CD4-positive, alpha-beta T cell treated with Interleukin-10 for 1 hour (primary cell): Measurements from ENCODE around the gene CPA4.
"Not testable (repeated sequence)": the region's sequence is repeated elsewhere in the genome, so short reads cannot be mapped to it uniquely, and the experiment has no call there.

Source experiments
- DNase-seq: peaks from one replicate; pipeline ENCODE4 v3.0.0-alpha.2; 2020

CPA4 gene, protein sequence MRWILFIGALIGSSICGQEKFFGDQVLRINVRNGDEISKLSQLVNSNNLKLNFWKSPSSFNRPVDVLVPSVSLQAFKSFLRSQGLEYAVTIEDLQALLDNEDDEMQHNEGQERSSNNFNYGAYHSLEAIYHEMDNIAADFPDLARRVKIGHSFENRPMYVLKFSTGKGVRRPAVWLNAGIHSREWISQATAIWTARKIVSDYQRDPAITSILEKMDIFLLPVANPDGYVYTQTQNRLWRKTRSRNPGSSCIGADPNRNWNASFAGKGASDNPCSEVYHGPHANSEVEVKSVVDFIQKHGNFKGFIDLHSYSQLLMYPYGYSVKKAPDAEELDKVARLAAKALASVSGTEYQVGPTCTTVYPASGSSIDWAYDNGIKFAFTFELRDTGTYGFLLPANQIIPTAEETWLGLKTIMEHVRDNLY

DNA sequence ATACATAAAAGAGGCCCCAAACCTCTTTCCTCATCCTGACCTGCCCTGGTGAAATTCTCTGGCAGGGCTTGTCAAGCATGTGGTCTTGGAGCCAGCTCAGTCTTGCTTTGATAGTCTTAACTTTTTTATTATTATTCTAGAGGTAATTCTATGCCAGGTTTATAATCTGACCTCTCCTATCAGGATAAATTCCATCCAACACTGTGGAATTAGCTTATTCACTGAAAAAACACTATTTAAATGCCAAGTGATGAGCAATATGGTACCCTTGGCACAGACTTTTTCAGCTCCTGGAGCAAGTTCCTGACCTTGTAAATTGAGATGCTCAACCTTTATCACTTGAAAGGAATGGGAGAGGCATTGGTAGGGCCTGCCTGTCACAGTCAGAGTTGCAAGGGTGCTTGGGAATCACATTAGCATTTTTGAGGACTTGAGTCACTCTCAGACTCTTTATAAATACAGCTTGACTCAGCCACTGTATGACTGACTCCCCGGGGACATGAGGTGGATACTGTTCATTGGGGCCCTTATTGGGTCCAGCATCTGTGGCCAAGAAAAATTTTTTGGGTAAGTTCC is at the start of gene CPA4:
CPA4 (plus strand) TSS at position 480 of the 576 bp plus-strand sequence; CDS start at position 500, 20 bp downstream.
- DNase-seq = no peak

DNA sequence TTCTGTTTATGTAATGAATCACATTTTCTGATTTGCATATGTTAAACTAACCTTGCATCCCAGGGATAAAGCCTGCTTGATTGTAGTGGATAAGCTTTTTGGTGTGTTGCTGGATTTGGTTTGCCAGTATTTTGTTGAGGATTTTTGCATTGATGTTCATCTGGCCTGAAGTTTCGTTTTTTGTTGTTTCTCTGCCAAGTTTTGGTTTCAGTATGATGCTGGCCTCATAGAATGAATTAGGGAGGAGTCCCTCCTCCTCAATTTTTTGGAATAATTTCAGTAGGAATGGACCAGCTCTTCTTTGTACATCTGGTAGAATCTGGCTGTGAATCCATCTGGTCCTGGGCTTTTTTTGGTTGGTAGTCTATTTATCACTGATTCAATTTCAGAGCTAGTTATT is 49.5 kb upstream of the CPA4 start:
- not testable (repeated sequence) for DNase-seq

DNA sequence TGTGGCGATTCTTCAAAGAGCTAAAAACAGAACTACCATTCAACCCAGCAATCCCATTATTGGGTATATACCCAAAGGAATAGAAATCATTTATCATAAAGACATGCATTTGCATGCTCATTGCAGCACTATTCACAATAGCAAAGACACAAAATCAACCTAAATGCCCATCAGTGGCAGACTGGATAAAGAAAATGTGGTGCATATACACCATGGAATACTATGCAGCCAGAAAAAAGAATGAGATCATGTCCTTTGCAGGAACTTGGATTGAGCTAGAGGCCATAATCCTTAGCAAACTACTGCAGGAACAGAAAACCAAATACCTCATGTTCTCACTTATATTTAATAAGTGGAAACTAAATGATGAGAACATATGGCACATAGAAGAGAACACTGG is 46.5 kb upstream of the CPA4 start:
- not testable (repeated sequence) for DNase-seq

DNA sequence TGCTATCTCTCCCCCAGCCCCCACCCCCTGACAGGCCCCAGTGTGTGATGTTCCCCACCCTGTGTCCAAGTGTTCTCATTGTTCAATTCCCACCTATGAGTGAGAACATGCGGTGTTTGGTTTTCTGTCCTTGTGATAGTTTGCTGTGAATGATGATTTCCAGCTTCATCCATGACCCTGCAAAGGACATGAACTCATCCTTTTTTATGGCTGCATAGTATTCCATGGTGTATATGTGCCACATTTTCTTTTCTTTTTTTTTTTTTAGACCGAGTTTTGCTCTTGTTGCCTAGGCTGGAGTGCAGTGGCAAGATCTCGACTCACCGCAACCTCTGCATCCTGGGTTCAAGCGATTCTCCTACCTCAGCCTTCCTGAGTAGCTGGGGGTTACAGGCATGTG is 44.1 kb upstream of the CPA4 start:
- not testable (repeated sequence) for DNase-seq

DNA sequence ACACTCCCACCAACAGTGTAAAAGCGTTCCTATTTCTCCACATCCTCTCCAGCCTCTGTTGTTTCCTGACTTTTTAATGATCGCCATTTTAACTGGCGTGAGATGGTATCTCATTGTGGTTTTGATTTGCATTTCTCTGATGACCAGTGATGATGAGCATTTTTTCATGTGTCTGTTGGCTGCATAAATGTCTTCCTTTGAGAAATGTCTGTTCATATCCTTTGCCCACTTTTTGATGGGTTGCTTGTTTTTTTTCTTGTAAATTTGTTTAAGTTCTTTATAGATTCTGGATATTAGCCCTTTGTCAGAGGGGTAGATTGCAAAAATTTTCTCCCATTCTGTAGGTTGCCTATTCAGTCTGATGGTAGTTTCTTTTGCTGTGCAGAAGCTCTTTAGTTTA is 43.3 kb upstream of the CPA4 start:
- not testable (repeated sequence) for DNase-seq

DNA sequence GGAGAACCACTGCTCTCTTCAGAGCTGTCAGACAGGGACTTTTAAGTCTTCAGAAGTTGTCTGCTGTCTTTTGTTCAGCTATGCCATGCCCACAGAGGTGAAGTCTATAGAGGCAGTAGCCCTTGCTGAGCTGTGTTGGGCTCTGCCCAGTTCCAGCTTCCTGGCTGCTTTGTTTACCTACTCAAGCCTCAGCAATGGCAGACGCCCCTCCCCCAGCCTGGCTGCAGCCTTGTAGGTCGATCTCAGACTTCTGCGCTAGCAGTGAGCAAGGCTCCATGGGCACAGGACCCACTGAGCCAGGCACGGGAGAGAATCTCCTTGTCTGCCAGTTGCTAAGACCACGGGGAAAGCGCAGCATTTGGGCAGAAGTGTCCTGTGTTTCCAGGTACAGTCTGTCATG is 38.4 kb upstream of the CPA4 start:
- DNase-seq = no peak

DNA sequence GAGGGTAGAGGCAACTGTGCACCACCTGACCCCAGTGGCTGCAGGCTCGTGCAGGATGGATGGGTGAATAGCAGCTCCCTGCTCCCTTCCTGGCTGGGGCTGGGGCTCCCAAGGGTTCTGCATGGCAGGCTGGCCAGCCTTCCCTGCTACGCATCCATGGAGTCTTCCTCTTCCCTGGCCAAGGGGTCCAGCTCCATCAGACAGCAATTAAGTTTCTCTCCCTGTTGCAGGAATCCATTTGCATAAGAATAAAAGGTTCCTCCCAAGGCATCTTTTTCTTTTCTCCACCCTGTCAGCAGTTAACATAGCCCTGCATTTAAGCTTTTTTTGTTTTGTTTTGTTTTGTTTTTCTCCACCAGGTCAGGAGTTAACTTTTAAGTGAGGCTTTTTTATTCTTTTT is 36.3 kb upstream of the CPA4 start:
- DNase-seq = no peak

DNA sequence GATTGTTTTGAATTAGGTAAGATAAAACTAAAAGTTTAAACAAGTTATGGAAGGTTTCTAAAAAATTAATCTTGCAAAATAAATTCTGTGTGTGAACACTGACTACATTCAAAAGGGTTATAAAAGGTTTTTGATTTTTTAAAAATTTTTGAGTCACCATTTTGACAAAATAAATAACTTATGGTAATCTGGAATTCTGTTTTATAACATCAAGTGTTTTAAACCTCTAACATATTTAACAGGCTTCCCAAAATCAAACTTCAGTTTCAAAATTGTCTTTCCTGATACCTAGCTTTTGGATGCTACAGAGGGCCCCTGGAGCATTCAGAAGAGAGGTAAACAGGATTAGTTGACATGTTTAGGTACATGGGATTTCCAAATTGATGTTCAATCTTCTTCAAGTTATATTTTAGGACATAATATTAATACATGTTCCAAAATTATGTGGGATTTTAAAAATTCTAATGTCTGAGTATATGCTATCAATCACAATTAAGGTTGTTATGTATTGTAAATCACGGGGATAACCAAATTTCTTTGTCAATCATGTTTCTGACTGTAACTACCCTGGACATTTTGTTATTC is 34.4 kb upstream of the CPA4 start:
- DNase-seq = no peak

DNA sequence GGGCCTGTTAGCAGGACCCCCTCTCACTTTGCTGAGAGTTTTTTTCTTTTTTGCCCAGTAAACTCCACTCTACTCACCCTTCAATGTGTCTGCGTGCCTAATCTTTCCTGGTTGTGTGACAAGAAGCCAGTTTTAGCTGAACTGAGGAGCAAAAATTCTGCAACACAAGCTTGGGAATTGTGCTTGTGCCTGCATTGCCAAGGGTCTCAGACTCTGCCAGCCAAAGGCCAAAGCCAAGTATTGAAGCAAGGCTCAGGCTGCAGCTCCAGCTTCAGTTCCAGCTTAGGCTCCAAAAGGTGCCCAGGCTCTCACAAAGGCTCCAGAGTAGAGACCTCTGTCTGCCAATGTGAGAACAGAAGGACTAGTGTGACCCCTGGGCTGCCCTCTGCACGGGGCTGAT is 30.5 kb upstream of the CPA4 start:
- DNase-seq = no peak

DNA sequence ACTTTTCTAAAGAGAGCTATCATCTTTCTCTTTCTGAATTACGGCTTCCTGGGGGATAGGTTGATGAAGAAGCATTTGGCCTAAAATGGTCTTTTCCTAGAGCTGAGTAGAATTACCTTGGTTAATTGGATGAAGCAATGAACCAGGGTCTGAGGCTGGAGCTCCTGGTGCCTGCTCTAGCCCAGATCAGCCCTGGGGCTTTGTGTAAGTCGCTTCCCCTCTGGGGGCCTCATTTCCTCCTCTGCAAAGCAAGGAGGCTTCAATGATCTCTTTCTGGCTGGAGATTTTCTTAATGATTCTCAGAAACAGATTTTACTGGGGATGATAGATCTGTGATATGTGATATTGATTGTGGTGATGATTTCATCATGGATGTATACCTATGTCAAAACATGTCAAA is 29.8 kb upstream of the CPA4 start:
- no peak for DNase-seq

DNA sequence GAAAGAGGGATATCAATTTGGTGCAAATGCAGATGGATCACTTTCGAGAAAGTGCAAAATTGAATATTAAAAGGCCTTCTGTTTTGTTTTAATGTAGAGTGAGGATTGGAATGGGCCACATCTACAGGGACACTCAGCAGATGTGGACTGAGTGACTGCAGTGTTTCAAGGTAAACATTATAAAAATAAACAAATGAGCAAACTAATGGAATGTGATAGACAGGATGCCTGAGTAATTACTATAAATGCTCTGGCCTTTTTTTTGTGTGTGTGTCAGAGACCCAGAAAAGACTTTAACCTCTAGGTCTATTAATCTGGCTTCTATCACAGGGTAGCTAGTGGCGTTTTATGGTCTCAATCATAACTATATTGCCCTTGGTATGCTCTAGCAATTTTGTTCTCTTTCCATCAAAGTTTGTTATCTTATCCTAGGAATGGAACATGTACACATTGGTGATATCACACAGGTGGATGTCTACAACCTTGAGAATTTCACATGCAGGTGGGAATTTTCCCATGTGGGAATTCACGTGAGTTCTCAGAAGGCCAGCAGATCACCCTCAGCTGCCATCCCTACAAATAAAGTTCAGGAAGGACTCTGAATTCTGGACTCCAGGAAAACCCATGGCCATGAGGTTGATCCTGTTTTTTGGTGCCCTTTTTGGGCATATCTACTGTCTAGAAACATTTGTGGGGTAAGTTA is 26.6 kb upstream of the CPA4 start, which contains the start of gene CPA2:
CPA2 (plus strand) TSS at position 606 of the 703 bp plus-strand sequence; CDS start at position 625, 19 bp downstream.
- DNase-seq = no peak

DNA sequence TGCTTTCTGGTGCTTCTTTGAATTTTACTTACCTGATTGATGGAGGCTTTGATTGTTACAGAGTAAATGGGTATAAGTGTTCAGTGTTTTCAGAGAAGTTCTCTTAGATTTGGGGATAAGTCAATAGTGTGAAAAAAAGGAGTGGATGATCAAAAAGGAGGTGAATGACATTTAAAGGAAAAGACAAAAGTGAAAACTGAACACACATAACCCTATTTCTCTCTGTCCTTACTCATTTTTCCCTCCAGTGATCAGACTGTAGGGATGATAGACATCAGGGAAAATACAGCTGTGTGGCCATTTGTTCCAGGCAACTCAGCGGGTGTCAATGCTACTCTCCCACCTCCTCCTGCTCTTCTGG is 26.0 kb upstream of the CPA4 start:
- no peak for DNase-seq

DNA sequence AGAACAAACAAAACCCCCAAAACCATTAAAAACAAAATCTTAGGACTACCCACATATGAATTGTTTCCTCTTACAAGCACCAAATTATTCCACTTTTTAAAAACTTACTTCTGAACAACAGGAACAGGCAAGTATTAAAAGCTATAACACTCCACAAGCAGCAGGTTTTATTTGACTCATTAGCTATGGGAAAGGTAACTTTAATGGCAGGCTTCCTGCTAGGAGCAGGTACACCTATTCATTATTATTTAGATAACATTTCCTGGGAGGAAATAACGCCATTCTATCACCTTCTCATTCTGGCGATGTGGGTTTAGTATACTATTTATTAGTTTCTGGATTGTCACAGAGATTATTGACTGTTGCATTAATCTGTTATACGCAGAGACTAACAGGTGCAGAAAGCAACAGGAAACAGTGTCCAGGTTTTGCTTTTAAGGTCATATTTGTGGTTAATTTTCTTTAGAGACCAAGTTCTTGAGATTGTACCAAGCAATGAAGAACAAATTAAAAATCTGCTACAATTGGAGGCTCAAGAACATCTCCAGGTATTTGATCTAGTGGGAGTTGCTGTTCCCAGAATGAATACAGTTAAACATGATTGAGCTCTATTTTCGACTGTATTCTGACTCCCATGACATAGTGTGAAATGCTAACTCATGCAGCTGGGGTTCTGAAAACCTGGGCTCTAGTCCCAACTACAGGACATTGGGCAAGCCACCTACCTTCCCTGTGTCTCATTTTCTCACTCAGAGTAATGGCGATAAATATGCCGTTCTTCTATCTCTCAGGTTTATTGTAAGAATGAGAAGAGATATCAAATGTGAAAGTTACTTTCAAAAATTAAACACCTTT is 24.3 kb upstream of the CPA4 start:
- no peak for DNase-seq

DNA sequence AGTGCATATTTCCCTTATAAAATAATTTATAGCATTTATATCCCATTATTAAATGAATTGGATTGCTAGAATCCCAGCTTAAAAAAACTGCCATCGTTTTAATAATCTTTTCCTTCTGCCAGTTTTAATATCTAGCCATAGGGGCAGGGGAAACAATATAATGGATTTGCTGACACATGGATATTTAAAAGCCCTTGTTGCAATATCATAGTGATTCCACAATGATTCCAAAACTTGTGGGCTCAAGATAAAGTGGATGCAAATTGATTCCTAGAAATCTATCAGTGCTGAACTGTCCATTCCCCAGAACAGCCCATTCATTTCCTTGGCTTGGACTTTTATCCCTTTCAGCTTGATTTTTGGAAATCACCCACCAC is 23.7 kb upstream of the CPA4 start:
- no peak for DNase-seq

DNA sequence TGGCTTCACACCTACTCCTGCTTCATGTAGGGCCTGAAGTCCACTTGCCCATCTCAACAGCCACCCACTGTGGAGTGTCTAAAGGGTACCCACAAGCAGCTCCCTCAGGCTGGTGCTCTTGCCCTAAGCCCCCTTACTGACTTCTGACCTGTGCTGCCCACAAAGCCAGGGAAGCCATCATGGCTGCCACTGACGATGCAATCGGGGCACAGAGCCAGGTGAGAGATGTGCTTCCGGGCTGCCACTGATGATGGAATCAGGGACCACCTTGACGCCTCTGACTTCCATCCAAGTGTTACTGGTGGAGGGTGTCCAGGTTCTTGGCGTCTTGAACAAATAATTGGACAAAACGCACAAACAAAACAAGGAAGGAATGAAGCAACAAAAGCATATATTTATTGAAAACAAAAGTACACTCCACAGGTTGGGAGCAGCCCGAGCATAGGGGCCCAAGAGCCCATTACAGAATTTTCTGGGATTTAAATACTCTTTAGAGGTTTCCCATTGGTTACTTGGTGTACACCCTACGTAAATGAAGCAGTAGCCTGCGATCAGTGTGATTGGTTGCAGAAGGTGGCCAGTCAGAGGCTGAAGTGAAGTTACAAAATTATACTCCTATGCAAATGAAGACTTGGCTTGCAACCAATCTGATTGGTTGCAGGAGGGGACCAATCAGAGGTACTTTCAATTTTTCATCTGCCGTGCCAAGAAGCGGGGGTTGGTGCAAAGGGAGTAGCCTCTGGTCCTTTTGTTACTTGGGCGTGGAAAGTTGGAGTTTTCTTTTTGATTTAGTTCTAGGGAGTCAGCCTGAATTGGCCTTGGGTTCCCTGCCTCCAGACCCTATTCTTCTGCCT is 21.8 kb upstream of the CPA4 start:
- DNase-seq = no peak

DNA sequence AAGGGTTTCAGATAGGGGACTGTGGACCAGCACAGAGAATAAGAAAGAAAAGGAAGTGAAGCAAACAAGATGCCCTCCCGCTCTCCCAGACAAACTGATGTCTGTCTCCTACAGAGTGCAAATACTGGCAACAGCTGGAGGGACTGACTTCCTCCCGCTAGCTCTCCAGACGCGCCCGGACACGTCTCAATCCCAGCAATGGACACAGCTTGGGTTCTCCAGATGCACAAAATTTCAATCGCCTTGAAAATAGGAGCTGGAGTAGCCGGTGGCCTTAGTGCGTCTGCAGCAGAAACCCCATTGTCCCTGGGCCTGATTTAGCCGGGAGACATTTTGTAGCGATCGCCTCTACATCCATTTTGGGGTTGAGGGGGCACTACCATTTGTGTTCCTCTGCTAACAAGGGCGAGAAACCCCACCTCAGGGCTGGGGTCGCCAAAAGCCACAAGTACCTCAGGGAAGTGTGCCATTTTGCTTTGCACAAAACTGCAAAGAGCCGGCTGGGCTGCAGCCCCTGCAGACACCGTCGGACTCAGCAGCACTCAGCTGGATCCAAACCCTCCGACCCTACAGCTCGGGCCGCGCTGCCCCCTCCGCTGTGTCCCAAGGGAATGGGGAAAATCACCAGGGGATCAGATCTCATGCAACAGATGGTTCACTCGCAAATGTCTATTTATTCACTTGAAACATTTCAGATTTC is 20.4 kb upstream of the CPA4 start:
- DNase-seq = no peak

DNA sequence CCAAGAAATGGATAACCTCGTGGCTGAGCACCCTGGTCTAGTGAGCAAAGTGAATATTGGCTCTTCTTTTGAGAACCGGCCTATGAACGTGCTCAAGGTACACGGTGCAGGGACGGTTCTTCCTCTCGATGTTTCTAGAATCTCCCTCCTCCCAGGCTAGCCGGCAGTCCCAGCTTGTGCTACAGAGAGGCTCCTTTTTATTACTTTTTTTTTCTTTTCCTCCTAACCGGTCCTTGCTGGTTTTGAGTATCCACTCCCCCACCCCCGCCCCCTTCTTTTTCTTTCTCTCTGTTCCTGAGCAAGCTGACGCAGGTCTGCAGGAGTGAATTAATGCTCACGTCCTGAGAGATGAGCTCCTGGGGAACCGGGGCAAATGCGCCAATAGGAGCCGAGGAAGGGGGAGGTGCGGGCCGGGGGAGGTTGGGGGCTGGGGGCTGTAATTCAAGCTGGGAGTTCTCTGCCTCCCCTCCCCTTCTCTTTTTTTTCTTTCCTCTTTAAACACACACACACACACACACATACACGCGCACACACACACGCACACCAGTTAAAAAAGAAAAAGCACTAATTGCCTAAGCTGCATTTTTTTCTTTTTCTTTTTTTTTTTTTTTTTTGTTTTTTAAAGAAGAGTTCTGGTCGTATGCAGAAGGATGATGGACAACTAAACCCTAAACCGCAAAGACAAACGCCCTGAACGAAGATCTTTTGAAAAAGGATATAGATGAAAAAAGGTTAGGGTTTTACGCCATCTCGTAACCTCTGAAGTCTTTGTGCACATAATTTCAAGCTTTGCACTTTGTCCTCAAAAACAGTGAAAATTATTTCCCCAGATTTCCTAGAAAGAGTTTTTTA is 19.7 kb upstream of the CPA4 start:
- no peak for DNase-seq

DNA sequence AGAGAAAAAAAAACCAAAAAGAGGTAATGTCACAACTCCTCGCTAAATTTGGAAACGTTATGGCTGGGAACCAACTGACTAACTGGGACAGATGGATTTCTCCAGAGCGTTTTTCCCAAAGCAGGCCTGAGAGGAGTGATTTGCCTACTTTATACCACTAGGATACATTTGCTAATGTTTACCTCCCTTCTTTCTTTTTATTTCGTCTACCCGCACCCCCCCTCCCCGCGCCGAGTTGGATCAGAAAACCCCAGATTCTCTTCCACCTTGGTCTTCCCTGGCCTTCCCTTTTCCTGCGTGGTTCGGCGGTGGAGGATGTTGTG is 19.1 kb upstream of the CPA4 start:
- DNase-seq = no peak

DNA sequence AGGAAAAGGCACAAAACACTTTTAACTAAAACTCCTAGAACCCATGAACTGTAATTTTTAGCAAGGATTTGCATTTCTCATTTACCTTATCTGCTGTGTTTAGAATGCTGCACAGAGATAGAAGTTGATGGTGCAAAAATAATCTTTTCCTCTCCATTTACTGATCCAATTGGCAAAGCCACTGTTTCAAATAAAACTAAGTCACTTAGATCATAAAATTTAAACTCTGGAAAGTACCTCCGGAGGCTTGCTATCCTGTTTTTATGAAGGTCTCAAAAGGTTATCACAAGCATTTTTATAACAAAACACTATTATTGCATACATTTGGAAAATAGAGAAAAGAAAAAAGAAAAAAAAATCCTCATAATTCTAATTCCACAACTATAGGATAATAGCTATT is 18.7 kb upstream of the CPA4 start:
- no peak for DNase-seq

DNA sequence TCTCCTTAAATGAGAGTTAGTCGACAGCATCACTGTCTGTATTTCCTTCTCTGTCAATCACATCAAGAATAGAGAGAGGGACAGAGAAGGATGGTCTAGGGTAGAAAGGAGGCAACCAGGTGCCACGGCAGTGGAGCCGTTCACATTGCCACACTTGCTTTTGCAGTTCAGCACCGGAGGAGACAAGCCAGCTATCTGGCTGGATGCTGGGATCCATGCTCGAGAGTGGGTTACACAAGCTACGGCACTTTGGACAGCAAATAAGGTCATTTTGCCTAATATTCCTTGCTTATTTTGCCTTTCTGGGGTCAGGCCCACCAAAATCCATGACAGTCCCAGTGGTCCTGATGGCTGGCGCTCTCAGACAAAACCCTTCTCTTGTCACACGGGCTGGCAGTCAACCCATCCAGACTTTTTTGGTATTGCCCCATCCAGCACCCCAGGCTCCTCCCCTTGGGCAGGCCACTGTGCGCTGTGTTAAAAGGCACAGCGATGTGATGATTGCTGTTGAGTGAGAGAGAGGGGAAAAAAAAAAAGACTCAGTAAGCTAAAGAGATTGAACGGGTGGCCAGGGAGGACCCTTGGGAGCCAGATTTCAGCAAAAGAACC is 17.9 kb upstream of the CPA4 start:
- no peak for DNase-seq
